Astrocyte of the spinal cord (primary cell): Measurements from ENCODE around the gene CD14.

Experiments
- DNase-seq: peaks from one replicate; pipeline ENCODE4 v3.0.0; 2011; ENCODE audit warnings: low read depth, low spot score
- H3K4me3 ChIP-seq: 2 replicates; pipeline ENCODE4 v1.5.1; 2011; ENCODE audit warnings: low read depth, mild to moderate bottlenecking, low read length, moderate library complexity
- in situ Hi-C: cut with HindIII; loops from 2 replicates; pipeline ENCODE4 v1.10.0; 2017; ENCODE audit warnings: low sequenced_read_pairs
- TF ChIP-seq, protein P1 (sequence below): IDR thresholded peaks from 2 replicates; pipeline ENCODE4 v1.5.1; 2012; ENCODE audit warnings: low read depth, mild to moderate bottlenecking, low read length, inconsistent platforms

Gene CD14

GRCh38 chr5:140635291-140636257 lies 2.6 kb upstream of the CD14 start:
- no peak for DNase-seq
- no peak overlapping the region for H3K4me3 ChIP-seq
- in situ Hi-C loops: no loop called here
- TF ChIP-seq, protein P1, sequence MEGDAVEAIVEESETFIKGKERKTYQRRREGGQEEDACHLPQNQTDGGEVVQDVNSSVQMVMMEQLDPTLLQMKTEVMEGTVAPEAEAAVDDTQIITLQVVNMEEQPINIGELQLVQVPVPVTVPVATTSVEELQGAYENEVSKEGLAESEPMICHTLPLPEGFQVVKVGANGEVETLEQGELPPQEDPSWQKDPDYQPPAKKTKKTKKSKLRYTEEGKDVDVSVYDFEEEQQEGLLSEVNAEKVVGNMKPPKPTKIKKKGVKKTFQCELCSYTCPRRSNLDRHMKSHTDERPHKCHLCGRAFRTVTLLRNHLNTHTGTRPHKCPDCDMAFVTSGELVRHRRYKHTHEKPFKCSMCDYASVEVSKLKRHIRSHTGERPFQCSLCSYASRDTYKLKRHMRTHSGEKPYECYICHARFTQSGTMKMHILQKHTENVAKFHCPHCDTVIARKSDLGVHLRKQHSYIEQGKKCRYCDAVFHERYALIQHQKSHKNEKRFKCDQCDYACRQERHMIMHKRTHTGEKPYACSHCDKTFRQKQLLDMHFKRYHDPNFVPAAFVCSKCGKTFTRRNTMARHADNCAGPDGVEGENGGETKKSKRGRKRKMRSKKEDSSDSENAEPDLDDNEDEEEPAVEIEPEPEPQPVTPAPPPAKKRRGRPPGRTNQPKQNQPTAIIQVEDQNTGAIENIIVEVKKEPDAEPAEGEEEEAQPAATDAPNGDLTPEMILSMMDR: no peak

- no peak for DNase-seq
- in situ Hi-C loops: no loop called here
- no peak overlapping the region for H3K4me3 ChIP-seq
- TF ChIP-seq, protein P1: no peak
Observed at GRCh38 chr5:140634103-140634502, 1.1 kb upstream of the CD14 start.

DNA sequence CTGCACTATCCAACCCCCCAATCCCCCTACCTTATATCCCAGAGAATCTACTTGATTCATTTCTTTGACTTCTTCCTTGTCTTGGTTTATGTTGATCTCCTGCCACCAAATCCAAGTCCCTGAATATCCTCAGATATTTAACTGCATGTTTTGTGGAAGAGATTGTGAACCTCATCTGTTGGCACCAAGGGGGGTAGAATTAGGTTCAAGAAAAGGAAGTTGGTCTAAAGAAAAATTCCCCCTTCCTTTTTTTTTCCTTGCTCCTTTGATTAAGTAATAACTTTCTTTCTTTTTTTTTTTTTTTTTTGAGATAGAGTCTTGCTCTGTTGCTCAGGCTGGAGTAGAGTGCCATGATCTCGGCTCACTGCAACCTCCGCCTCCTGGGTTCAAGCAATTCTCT lies 526 bp upstream of the CD14 start:
- TF ChIP-seq, protein P1: no peak
- in situ Hi-C loops: no loop called here
- H3K4me3 ChIP-seq: no peak overlapping the region
- no peak for DNase-seq

- in situ Hi-C loops: no loop called here
- DNase-seq: peak; percentile 24
- H3K4me3 ChIP-seq: peak overlapping the region; percentile 35
- TF ChIP-seq, protein P1: no peak
Observed at GRCh38 chr5:140632366-140633020, 482 bp downstream of the CD14 start.

DNA sequence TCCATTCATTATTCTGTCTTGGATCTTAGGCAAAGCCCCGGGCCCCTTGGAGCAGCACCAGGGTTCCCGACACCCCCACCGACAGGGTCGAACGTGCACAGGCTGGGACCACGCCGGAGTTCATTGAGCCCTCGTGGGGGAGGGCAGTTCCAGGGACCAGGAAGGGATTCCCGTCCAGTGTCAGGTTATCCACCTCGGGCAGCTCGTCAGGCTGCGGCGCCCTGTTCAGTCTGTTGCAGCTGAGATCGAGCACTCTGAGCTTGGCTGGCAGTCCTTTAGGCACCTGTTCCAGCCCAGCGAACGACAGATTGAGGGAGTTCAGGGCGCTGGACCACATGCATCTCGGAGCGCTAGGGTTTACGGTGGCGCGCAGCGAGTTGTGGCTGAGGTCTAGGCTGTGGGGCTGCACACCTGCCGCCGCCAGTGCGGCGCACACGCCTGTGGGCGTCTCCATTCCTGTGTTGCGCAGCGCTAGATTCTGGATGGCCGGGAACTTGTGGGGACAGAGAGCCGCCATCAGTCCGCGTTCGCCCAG lies 1.1 kb downstream of the CD14 start:
- TF ChIP-seq, protein P1: no peak
- DNase-seq: no peak
- peak overlapping the region; percentile 35 for H3K4me3 ChIP-seq
- in situ Hi-C loops: no loop called here

DNA sequence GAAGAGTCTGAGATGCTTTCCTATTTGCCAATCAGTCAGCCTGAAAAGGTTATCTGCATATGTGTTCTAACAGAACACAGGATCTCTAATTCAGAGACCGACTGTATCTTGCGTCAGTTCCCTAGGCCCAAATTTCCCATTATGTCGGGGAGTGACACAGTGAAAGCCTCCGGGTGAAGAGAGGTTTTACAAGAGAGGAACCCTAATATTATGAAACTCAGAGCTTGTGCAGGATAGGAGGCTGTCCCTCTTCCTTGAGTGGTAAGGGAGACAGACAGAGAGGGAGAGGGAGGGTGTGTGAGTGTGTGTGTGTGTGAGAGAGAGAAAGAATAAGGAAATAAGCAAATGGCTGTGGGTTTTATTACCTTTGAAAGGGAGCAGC lies 1.9 kb downstream of the CD14 start:
- no peak for DNase-seq
- TF ChIP-seq, protein P1: no peak
- no peak overlapping the region for H3K4me3 ChIP-seq
- in situ Hi-C loops: no loop called here
